Measurements from ENCODE around the gene SAMD1. TPM values are rescaled to one million over a fixed set of nuclear protein-coding genes. Genes with fewer than 3 reads are reported as not detected.

Gene SAMD1
- total and polyA plus RNA-seq, 9 of the 15 experiments (the other 6 are each of a cell fraction or from before 2014, with no cell fraction given), result 2.9 to 96.0 (median 43.5) TPM

DNA sequence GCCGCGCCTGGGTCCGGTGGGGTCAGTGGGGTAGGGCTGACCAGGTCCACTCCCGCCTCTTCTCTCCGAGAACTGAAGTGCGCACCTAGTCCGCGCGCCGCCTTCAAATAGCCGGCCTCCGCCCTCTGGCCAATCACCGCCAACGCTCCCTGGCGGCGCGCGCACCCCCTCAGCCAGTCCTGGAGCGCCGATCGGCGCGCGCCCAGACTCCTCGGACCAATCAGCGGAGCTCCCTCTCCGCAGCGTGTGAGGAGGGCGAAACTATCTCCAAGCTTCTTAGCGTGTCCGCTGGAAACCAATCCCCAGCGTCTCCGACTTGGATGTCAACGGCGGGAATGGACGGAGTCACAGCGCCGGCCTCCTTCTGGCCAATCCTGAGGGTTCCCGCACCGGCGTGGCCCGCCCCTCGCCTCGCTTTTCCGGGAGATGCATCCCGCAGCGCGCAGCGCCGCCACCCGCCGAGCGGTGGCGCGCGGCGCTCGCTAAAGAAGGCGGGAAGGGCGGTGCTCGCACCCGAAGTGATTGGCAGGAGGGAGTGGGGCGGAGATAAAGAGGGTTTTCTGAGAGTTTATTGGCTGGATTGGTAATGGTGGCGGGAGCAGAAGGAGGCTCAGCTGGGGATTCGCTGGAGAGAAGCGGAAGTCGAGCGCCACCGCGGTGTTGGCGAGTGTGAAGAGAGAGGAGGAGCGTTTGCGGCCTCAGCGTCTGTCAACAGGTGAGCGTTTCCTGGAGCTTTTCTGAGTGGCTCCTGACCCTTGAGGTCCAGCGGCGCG, 46.1 kb upstream of the SAMD1 start, which contains the start of gene ASF1B (continued):
- TF ChIP-seq MBD1 (CRISPR knock-in tag; IDR thresholded peaks at IDR 0.05) (no peak), ZNF263 (CRISPR knock-in tag; IDR thresholded peaks at IDR 0.05; ENCODE audit: borderline replicate concordance) (0 out of 2 replicates have a peak, but pooled peaks have one; percentile 24), ATF1 (CRISPR knock-in tag; IDR thresholded peaks at IDR 0.05) (0 out of 2 replicates have a peak, but pooled peaks have one; percentile 16), ATF1 (tag; IDR thresholded peaks at IDR 0.05) (peak; percentile 97), GABPB2 (CRISPR knock-in tag; conservative IDR thresholded peaks at IDR 0.05) (no peak), GTF2E2 (tag; IDR thresholded peaks at IDR 0.05) (peak; percentile 92; the same call in 1 of the 2 replicates), NR4A1 (CRISPR knock-in tag; IDR thresholded peaks at IDR 0.05) (no peak), NR4A1 (tag; IDR thresholded peaks at IDR 0.05) (0 out of 2 replicates have a peak, but pooled peaks have one; percentile 29), POLR2G (IDR thresholded peaks at IDR 0.05; ENCODE audit: low read depth, low read length) (peak; percentile 61), ZMIZ1 (IDR thresholded peaks at IDR 0.05; ENCODE audit: low read depth in 2 of 2, low read length in 2 of 2) (peak in 1 of 2 experiments; percentile 44; a peak in 1 of 4 replicates), ZFP30 (CRISPR knock-in tag; IDR thresholded peaks at IDR 0.05; ENCODE audit: borderline replicate concordance) (no peak), DACH1 (IDR thresholded peaks at IDR 0.05; ENCODE audit: partially characterized antibody) (no peak), TSC22D4 (tag; IDR thresholded peaks at IDR 0.05) (no peak), CREB1 (IDR thresholded peaks at IDR 0.05) (peak; percentile 50; the same call in 1 of the 2 replicates), CREB1 (CRISPR knock-in tag; IDR thresholded peaks at IDR 0.05) (peak; percentile 65; the same call in 1 of the 2 replicates), ZNF695 (CRISPR knock-in tag; IDR thresholded peaks at IDR 0.05) (no peak), SRSF1 (IDR thresholded peaks at IDR 0.05; ENCODE audit: low read depth, low read length) (no peak), ARHGAP35 (IDR thresholded peaks at IDR 0.05; ENCODE audit: partially characterized antibody) (no peak), ARNT (IDR thresholded peaks at IDR 0.05) (no peak)
- TF ChIP-seq, protein P1, sequence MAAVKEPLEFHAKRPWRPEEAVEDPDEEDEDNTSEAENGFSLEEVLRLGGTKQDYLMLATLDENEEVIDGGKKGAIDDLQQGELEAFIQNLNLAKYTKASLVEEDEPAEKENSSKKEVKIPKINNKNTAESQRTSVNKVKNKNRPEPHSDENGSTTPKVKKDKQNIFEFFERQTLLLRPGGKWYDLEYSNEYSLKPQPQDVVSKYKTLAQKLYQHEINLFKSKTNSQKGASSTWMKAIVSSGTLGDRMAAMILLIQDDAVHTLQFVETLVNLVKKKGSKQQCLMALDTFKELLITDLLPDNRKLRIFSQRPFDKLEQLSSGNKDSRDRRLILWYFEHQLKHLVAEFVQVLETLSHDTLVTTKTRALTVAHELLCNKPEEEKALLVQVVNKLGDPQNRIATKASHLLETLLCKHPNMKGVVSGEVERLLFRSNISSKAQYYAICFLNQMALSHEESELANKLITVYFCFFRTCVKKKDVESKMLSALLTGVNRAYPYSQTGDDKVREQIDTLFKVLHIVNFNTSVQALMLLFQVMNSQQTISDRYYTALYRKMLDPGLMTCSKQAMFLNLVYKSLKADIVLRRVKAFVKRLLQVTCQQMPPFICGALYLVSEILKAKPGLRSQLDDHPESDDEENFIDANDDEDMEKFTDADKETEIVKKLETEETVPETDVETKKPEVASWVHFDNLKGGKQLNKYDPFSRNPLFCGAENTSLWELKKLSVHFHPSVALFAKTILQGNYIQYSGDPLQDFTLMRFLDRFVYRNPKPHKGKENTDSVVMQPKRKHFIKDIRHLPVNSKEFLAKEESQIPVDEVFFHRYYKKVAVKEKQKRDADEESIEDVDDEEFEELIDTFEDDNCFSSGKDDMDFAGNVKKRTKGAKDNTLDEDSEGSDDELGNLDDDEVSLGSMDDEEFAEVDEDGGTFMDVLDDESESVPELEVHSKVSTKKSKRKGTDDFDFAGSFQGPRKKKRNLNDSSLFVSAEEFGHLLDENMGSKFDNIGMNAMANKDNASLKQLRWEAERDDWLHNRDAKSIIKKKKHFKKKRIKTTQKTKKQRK (IDR thresholded peaks at IDR 0.05; ENCODE audit: borderline replicate concordance, low read depth, low read length), result peak; percentile 69; the same call in 1 of the 2 replicates
